ENCODE measurements around the gene ITPRID1.
"Not testable (repeated sequence)": the region's sequence is repeated elsewhere in the genome, so short reads cannot be mapped to it uniquely, and the experiment has no call there.

The ITPRID1 gene

GRCh38 chr7:31513790-31514189, at the start of gene ITPRID1:
Gene ITPRID1 (plus strand): TSS chr7:31514090. CDS start chr7:31553025, 38,935 bp downstream.
- H3K27ac Mint-ChIP-seq = no peak within 1 kb of the TSS
- no peaks in the 10 kb centered on the region for H3K4me1 Mint-ChIP-seq
- no peak within 1 kb of the TSS for H3K4me3 Mint-ChIP-seq
- H3K27me3 Mint-ChIP-seq = no peaks in the 10 kb centered on the region
- peaks cover 9% of the 10 kb centered on the region for H3K9me3 Mint-ChIP-seq
- H3K36me3 Mint-ChIP-seq = no peaks in the 10 kb centered on the region

- no peaks in the 10 kb centered on the region for H3K36me3 Mint-ChIP-seq
- H3K9me3 Mint-ChIP-seq = peaks cover 5% of the 10 kb centered on the region
- no peaks in the 10 kb centered on the region for H3K27me3 Mint-ChIP-seq
- no peaks in the 10 kb centered on the region for H3K4me1 Mint-ChIP-seq
- no peak overlapping the region for H3K4me3 Mint-ChIP-seq
- H3K27ac Mint-ChIP-seq = no peak overlapping the region
These were observed 49.3 kb upstream of the ITPRID1 start for GRCh38 chr7:31464601-31465000.

- no peak overlapping the region for H3K4me3 Mint-ChIP-seq
- H3K27me3 Mint-ChIP-seq = no peaks in the 10 kb centered on the region
- H3K4me1 Mint-ChIP-seq = no peaks in the 10 kb centered on the region
- H3K36me3 Mint-ChIP-seq = no peaks in the 10 kb centered on the region
- H3K9me3 Mint-ChIP-seq = peaks cover 5% of the 10 kb centered on the region
- no peak overlapping the region for H3K27ac Mint-ChIP-seq
These were observed 48.6 kb upstream of the ITPRID1 start for GRCh38 chr7:31465285-31465684.

- Mint-ChIP-seq H3K9me3 (peaks cover 5% of the 10 kb centered on the region), H3K27me3 (no peaks in the 10 kb centered on the region), H3K27ac (no peak overlapping the region), H3K4me1 (no peaks in the 10 kb centered on the region), H3K4me3 (no peak overlapping the region), H3K36me3 (no peaks in the 10 kb centered on the region)
These were observed 47.9 kb upstream of the ITPRID1 start for GRCh38 chr7:31466036-31466435.

- not testable (repeated sequence) for H3K27me3 Mint-ChIP-seq, H3K4me3 Mint-ChIP-seq, H3K27ac Mint-ChIP-seq, H3K36me3 Mint-ChIP-seq, H3K4me1 Mint-ChIP-seq, H3K9me3 Mint-ChIP-seq
These were observed 43.0 kb upstream of the ITPRID1 start for GRCh38 chr7:31470883-31471282.

GRCh38 chr7:31475368-31475767, 38.5 kb upstream of the ITPRID1 start:
- H3K4me1 Mint-ChIP-seq = no peaks in the 10 kb centered on the region
- H3K27me3 Mint-ChIP-seq = no peaks in the 10 kb centered on the region
- H3K4me3 Mint-ChIP-seq = no peak overlapping the region
- H3K36me3 Mint-ChIP-seq = no peaks in the 10 kb centered on the region
- H3K27ac Mint-ChIP-seq = no peak overlapping the region
- no peaks in the 10 kb centered on the region for H3K9me3 Mint-ChIP-seq

GRCh38 chr7:31476073-31476745, 37.7 kb upstream of the ITPRID1 start:
- Mint-ChIP-seq H3K4me1 (no peaks in the 10 kb centered on the region), H3K27me3 (no peaks in the 10 kb centered on the region), H3K4me3 (no peak overlapping the region), H3K9me3 (no peaks in the 10 kb centered on the region), H3K27ac (no peak overlapping the region), H3K36me3 (no peaks in the 10 kb centered on the region)

GRCh38 chr7:31476941-31477677, 36.8 kb upstream of the ITPRID1 start:
- H3K4me1 Mint-ChIP-seq = no peaks in the 10 kb centered on the region
- no peaks in the 10 kb centered on the region for H3K27me3 Mint-ChIP-seq
- no peak overlapping the region for H3K4me3 Mint-ChIP-seq
- no peaks in the 10 kb centered on the region for H3K9me3 Mint-ChIP-seq
- no peak overlapping the region for H3K27ac Mint-ChIP-seq
- H3K36me3 Mint-ChIP-seq = no peaks in the 10 kb centered on the region

- Mint-ChIP-seq H3K4me1 (no peaks in the 10 kb centered on the region), H3K9me3 (no peaks in the 10 kb centered on the region), H3K27me3 (no peaks in the 10 kb centered on the region), H3K36me3 (no peaks in the 10 kb centered on the region), H3K27ac (no peak overlapping the region), H3K4me3 (no peak overlapping the region)
These were observed 35.9 kb upstream of the ITPRID1 start for GRCh38 chr7:31478018-31478417.

- Mint-ChIP-seq H3K4me3 (no peak overlapping the region), H3K27ac (no peak overlapping the region), H3K9me3 (no peaks in the 10 kb centered on the region), H3K4me1 (no peaks in the 10 kb centered on the region), H3K27me3 (no peaks in the 10 kb centered on the region), H3K36me3 (no peaks in the 10 kb centered on the region)
These were observed 35.2 kb upstream of the ITPRID1 start for GRCh38 chr7:31478721-31479120.

GRCh38 chr7:31487071-31487470, 26.8 kb upstream of the ITPRID1 start:
- H3K9me3 Mint-ChIP-seq = no peaks in the 10 kb centered on the region
- no peak overlapping the region for H3K27ac Mint-ChIP-seq
- no peaks in the 10 kb centered on the region for H3K27me3 Mint-ChIP-seq
- no peak overlapping the region for H3K4me3 Mint-ChIP-seq
- no peaks in the 10 kb centered on the region for H3K4me1 Mint-ChIP-seq
- H3K36me3 Mint-ChIP-seq = no peaks in the 10 kb centered on the region

- no peak overlapping the region for H3K4me3 Mint-ChIP-seq
- H3K9me3 Mint-ChIP-seq = no peaks in the 10 kb centered on the region
- no peaks in the 10 kb centered on the region for H3K36me3 Mint-ChIP-seq
- no peaks in the 10 kb centered on the region for H3K27me3 Mint-ChIP-seq
- H3K27ac Mint-ChIP-seq = no peak overlapping the region
- H3K4me1 Mint-ChIP-seq = no peaks in the 10 kb centered on the region
These were observed 26.4 kb upstream of the ITPRID1 start for GRCh38 chr7:31487476-31487875.

GRCh38 chr7:31488562-31489203, 25.2 kb upstream of the ITPRID1 start:
- Mint-ChIP-seq H3K4me1 (no peaks in the 10 kb centered on the region), H3K36me3 (no peaks in the 10 kb centered on the region), H3K27me3 (no peaks in the 10 kb centered on the region), H3K4me3 (no peak overlapping the region), H3K9me3 (no peaks in the 10 kb centered on the region), H3K27ac (no peak overlapping the region)

- no peaks in the 10 kb centered on the region for H3K4me1 Mint-ChIP-seq
- no peaks in the 10 kb centered on the region for H3K9me3 Mint-ChIP-seq
- no peak overlapping the region for H3K4me3 Mint-ChIP-seq
- no peak overlapping the region for H3K27ac Mint-ChIP-seq
- no peaks in the 10 kb centered on the region for H3K27me3 Mint-ChIP-seq
- no peaks in the 10 kb centered on the region for H3K36me3 Mint-ChIP-seq
These were observed 23.0 kb upstream of the ITPRID1 start for GRCh38 chr7:31490796-31491314.

- Mint-ChIP-seq H3K4me1 (no peaks in the 10 kb centered on the region), H3K36me3 (no peaks in the 10 kb centered on the region), H3K4me3 (no peak overlapping the region), H3K27ac (no peak overlapping the region), H3K27me3 (no peaks in the 10 kb centered on the region), H3K9me3 (no peaks in the 10 kb centered on the region)
These were observed 21.8 kb upstream of the ITPRID1 start for GRCh38 chr7:31492086-31492485.

GRCh38 chr7:31493714-31494181, 20.1 kb upstream of the ITPRID1 start:
- H3K27ac Mint-ChIP-seq = no peak overlapping the region
- no peaks in the 10 kb centered on the region for H3K36me3 Mint-ChIP-seq
- H3K4me3 Mint-ChIP-seq = no peak overlapping the region
- H3K27me3 Mint-ChIP-seq = no peaks in the 10 kb centered on the region
- H3K4me1 Mint-ChIP-seq = no peaks in the 10 kb centered on the region
- no peaks in the 10 kb centered on the region for H3K9me3 Mint-ChIP-seq
